Measurements from ENCODE around the gene OR4E2.

DNA sequence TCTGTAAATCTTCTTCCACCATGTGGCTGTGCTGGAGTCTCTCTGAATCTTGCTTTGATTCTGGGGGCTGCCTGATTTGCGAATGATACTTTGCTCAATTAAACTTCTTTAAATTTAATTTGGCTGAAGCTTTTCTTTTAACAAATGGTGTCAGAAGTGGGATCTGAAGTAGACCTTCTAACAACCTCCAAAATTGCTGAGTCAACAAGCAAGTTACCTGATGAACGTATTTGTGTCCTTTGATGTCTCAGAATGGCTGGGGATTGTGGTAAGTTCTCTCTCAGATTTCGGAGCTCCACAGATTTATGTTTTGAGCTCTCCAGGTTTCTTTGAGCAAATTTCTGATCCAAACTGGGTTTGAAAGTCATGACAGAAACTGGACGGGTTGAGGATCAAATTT is 21.9 kb downstream of the OR4E2 start:
- no peak for TF ChIP-seq POLR2A (IDR thresholded peaks at IDR 0.05)
- no peak for TF ChIP-seq CTCF (IDR thresholded peaks at IDR 0.05 in 8 of 11, conservative IDR thresholded peaks at IDR 0.05 in 3 of 11)

Measured in spleen (tissue), 7 donors.